NCI-H2107 treated with DMSO at 0.1 percent for 48 hours (cell line): ENCODE results near the gene GGA3.
"Not testable (repeated sequence)": the region's sequence is repeated elsewhere in the genome, so short reads cannot be mapped to it uniquely, and the experiment has no call there.

ENCODE experiments used
- DNase-seq: peaks from one replicate; lab custom pipeline; 2025; ENCODE audit not compliant: unreplicated experiment; lab: John Stamatoyannopoulos, UW

Gene GGA3

GRCh38 chr17:75261336-75262111 is at the start of gene GGA3, which contains the start of gene MRPS7:
TSS of gene GGA3 (minus strand) at chr17:75261606. CDS start at chr17:75261587, 19 bp downstream.
TSS of gene MRPS7 (plus strand) at chr17:75261879. CDS start at chr17:75261901, 22 bp downstream.
- DNase-seq: peak; percentile 80

GRCh38 chr17:75308732-75309629 is 47.6 kb upstream of the GGA3 start:
- no peak for DNase-seq

GRCh38 chr17:75307957-75308731 is 46.7 kb upstream of the GGA3 start:
- no peak for DNase-seq

- DNase-seq: no peak
These were observed 40.2 kb upstream of the GGA3 start for GRCh38 chr17:75301502-75302206.

GRCh38 chr17:75301049-75301448 is 39.6 kb upstream of the GGA3 start:
- no peak for DNase-seq

- no peak for DNase-seq
These were observed 38.9 kb upstream of the GGA3 start for GRCh38 chr17:75300280-75300679.

- no peak for DNase-seq
These were observed 34.1 kb upstream of the GGA3 start for GRCh38 chr17:75295201-75296158.

GRCh38 chr17:75292810-75293448 is 31.5 kb upstream of the GGA3 start:
- DNase-seq: not testable (repeated sequence)

GRCh38 chr17:75289832-75290337 is 28.5 kb upstream of the GGA3 start:
- DNase-seq: peak; percentile 27

- peak; percentile 96 for DNase-seq
These were observed 27.9 kb upstream of the GGA3 start, which contains the start of gene SLC25A19 for GRCh38 chr17:75289115-75289831. TSS of gene SLC25A19 (minus strand) at chr17:75289433. CDS start at chr17:75286764, 2,669 bp downstream.

GRCh38 chr17:75288770-75289114 is 27.3 kb upstream of the GGA3 start:
- peak; percentile 56 for DNase-seq

GRCh38 chr17:75288359-75288758 is 27.0 kb upstream of the GGA3 start:
- no peak for DNase-seq

- no peak for DNase-seq
These were observed 25.8 kb upstream of the GGA3 start for GRCh38 chr17:75287221-75287620.

GRCh38 chr17:75285123-75285522 is 23.7 kb upstream of the GGA3 start:
- no peak for DNase-seq

- DNase-seq: not testable (repeated sequence)
These were observed 18.8 kb upstream of the GGA3 start for GRCh38 chr17:75280189-75280588.

- DNase-seq: no peak
These were observed 16.3 kb upstream of the GGA3 start for GRCh38 chr17:75277664-75278071.

- DNase-seq: no peak
These were observed 12.7 kb upstream of the GGA3 start for GRCh38 chr17:75273977-75274708.
